Heart right ventricle (tissue), 16 donors: ENCODE data around the gene KIF21B. TPM values are rescaled to one million over a fixed set of nuclear protein-coding genes. Genes with fewer than 3 reads are reported as not detected.
"Not testable (repeated sequence)": the region's sequence is repeated elsewhere in the genome, so short reads cannot be mapped to it uniquely, and the experiment has no call there.

Source experiments
- ATAC-seq, 8 donors: fragments of 200-7000 bp; cut with Tn5 transposase; one replicate each; pipeline ENCODE4 v1.9.1; 2020; ENCODE audit warnings: mild to moderate bottlenecking in 8 of 8, moderate library complexity in 8 of 8, moderate number of reproducible peaks in 1 of 8
- DNase-seq, 2 donors: peaks; one replicate each; pipeline ENCODE4 v3.0.0-alpha.2; 2020
- H3K27ac ChIP-seq, 10 donors: fragments of 200-600 bp; sonication (generic) in 2 of 10; one replicate each; pipeline versions ENCODE4 v1.5.0 to v1.8.0; 2020 to 2022; ENCODE audit warnings: mild to moderate bottlenecking in 3 of 10
- H3K27me3 ChIP-seq, 7 donors: fragments of 200-600 bp; one replicate each; pipeline ENCODE4 v1.8.0; 2021 to 2022; ENCODE audit warnings: mild to moderate bottlenecking in 2 of 7
- H3K36me3 ChIP-seq, 9 donors: fragments of 200-600 bp; sonication (generic) in 1 of 9; one replicate each; pipeline versions ENCODE4 v1.5.0 to v1.8.0; 2020 to 2022; ENCODE audit warnings: mild to moderate bottlenecking in 2 of 9
- H3K4me1 ChIP-seq, 9 donors: fragments of 200-600 bp; sonication (generic) in 1 of 9; one replicate each; pipeline versions ENCODE4 v1.5.0 to v1.8.0; 2020 to 2022; ENCODE audit warnings: mild to moderate bottlenecking in 4 of 9
- H3K4me3 ChIP-seq, 10 donors: fragments of 200-600 bp; sonication (generic) in 2 of 10; one replicate each; pipeline versions ENCODE4 v1.5.0 to v1.8.0; 2020 to 2022; ENCODE audit warnings: mild to moderate bottlenecking in 7 of 10, moderate library complexity in 2 of 10
- H3K9me3 ChIP-seq, 11 donors: fragments of 200-600 bp in 10 of 11; sonication (generic) in 2 of 11; one replicate each; pipeline versions ENCODE4 v1.5.0 to v1.8.0; 2013 to 2022; ENCODE audit warnings: mild to moderate bottlenecking in 2 of 11, control low read depth in 1 of 11, moderate library complexity in 1 of 11
- WGBS, 2 donors: extraction: QIAGEN DNeasy Blood & Tissue Kit; methylation state at CpG; one replicate each; pipeline ENCODE4 v1.1.7; 2013; ENCODE audit warnings: inconsistent platforms in 1 of 2; 5-methylcytosine and 5-hydroxymethylcytosine counted together
- intact Hi-C, 10 donors: fragments of 100-400 bp; cut with DNase I; formaldehyde crosslinking; loops; one replicate each; pipeline versions ENCODE4 v1.11.1 to v1.14.2; 2022
- polyA plus RNA-seq, 2 donors: library from polyadenylated mRNA; stranded (reverse); fragments of 200-250 nt; gene quantifications; one replicate each; pipeline ENCODE4 v1.2.3, GENCODE V29; 2013
- total RNA-seq, 10 donors: library from RNA; stranded (reverse); fragmentation: NEBNext Ultra II Directional in 3 of 10; extraction: Animal tissue kit (Norgen Biotek cat#: 25700) in 3 of 10; gene quantifications; one replicate each; pipeline versions ENCODE4 v1.2.1 to v1.2.4, GENCODE V29; 2021 to 2023
- TF ChIP-seq, protein P1 (sequence below), 9 donors: fragments of 200-600 bp; sonication (generic) in 2 of 9; IDR thresholded peaks; one replicate each; pipeline versions ENCODE4 v1.5.0 to v1.8.0; 2021 to 2022; ENCODE audit warnings: antibody characterized with exemption in 9 of 9, mild to moderate bottlenecking in 5 of 9, moderate library complexity in 1 of 9
- donor health status: Arrhythmogenic right ventricular cardiomyopathy.
- donor health status: ischemic (EF 13 %, LVEDD 7.1; RV severe dilation, severe dysfunction).
- donor health status: healthy with polysubstance abuse.
- donor health status: DM: no; HTN: yes; CAD: no.
- donor health status: DM: no; HTN: no; CAD: no.
- donor health status: ischemic (EF 25% LVEDD 6.9; RV normal size, moderate dysfunction).
- donor health status: ischemic (EF 25% LVEDD 5.7; RV mildly dilated, moderate dysfunction).
- donor health status: healthy.
- donor health status: DM: yes; HTN: yes; CAD: no.
- donor health status: Ischemic cardiomyopathy.
- donor health status: ischemic (EF 35%, LVEDD 5.7; RV mildly dilated, moderate dysfunction).
- donor health status: nonischemic (EF 11% LVEDD 7.7; RV severe dilation, severe dysfunction).
- donor health status: DM: yes; HTN: yes; CAD: no.
- donor health status: PGD.
- donor health status: ischemic (EF 29% LVEDD 5.4; RV normal size, mild dysfunction).
- donor health status: nonischemic (EF 23%, LVEDD 6.1; RV moderate dilation, normal function).

The KIF21B gene
- total and polyA plus RNA-seq, 12 donors: 0.10 to 2.6 (median 0.41) TPM

DNA sequence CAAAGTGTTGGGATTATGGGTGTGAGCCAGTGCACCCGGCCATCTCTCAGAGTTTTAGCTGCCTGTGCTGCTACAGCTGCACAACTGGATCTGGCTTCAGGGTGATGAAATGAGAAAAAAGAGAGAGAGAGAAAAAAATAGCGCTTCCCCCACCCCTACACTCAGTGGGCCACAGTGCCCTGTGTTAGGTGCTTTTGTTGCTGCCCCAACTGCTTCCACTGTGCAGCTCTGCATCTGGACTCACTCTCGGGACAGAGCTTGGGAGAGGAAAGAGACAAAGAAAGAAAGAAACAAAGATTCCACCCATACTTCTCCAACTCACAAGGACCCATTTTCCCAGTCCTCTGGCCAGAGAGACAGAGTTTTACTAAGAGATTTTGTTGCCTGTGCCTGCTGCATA lies 78.4 kb downstream of the KIF21B start:
- no peaks in the 10 kb centered on the region for H3K4me1 ChIP-seq
- H3K36me3 ChIP-seq: no peaks in the 10 kb centered on the region
- no peak overlapping the region for H3K27ac ChIP-seq
- TF ChIP-seq, protein P1, sequence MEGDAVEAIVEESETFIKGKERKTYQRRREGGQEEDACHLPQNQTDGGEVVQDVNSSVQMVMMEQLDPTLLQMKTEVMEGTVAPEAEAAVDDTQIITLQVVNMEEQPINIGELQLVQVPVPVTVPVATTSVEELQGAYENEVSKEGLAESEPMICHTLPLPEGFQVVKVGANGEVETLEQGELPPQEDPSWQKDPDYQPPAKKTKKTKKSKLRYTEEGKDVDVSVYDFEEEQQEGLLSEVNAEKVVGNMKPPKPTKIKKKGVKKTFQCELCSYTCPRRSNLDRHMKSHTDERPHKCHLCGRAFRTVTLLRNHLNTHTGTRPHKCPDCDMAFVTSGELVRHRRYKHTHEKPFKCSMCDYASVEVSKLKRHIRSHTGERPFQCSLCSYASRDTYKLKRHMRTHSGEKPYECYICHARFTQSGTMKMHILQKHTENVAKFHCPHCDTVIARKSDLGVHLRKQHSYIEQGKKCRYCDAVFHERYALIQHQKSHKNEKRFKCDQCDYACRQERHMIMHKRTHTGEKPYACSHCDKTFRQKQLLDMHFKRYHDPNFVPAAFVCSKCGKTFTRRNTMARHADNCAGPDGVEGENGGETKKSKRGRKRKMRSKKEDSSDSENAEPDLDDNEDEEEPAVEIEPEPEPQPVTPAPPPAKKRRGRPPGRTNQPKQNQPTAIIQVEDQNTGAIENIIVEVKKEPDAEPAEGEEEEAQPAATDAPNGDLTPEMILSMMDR (IDR thresholded peaks at IDR 0.05): no peak
- 50 to 68% methylated on average over 3 of the region's 3 CpGs for WGBS, 2 donors
- no peak overlapping the region for H3K4me3 ChIP-seq
- peaks cover 0 to 30% (median 7%) of the 10 kb centered on the region in 11 donors for H3K9me3 ChIP-seq
- ATAC-seq: peak in 1 of 8 donors; percentile 34
- peaks cover 0 to 4% (median 0%) of the 10 kb centered on the region in 7 donors for H3K27me3 ChIP-seq
- intact Hi-C loops: no loop called here
- no peak for DNase-seq

DNA sequence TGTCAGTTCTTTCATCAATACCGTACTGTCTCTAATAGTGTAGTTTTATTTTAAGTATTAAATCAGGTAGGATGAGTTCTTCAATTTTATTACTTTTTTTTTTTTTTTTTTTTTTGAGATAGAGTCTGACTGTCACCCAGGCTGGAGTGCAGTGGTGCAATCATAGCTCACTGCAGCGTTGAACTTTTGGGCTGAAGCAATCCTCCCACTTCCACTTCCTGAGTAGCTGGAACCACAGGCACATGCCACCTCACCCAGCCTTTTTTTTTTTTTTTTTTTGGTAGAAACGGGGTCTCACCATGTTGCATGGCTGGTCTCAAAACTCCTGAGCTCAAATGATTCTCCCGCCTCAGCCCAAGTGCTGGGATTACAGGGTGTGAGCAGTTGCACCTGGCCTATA lies 84.6 kb downstream of the KIF21B start:
- Histone ChIP-seq H3K36me3 (no peaks in the 10 kb centered on the region), H3K27ac (no peak overlapping the region), H3K27me3 (peaks cover 0 to 8% (median 0%) of the 10 kb centered on the region in 7 donors), H3K4me3 (no peak overlapping the region), H3K9me3 (peaks cover 0 to 19% (median 0%) of the 10 kb centered on the region in 11 donors), H3K4me1 (no peaks in the 10 kb centered on the region)
- ATAC-seq (no peak), DNase-seq (no peak)
- intact Hi-C loops: no loop called here
- TF ChIP-seq, protein P1 (IDR thresholded peaks at IDR 0.05): no peak
- WGBS, 2 donors: 53 to 66% methylated on average over 4 of the region's 4 CpGs

DNA sequence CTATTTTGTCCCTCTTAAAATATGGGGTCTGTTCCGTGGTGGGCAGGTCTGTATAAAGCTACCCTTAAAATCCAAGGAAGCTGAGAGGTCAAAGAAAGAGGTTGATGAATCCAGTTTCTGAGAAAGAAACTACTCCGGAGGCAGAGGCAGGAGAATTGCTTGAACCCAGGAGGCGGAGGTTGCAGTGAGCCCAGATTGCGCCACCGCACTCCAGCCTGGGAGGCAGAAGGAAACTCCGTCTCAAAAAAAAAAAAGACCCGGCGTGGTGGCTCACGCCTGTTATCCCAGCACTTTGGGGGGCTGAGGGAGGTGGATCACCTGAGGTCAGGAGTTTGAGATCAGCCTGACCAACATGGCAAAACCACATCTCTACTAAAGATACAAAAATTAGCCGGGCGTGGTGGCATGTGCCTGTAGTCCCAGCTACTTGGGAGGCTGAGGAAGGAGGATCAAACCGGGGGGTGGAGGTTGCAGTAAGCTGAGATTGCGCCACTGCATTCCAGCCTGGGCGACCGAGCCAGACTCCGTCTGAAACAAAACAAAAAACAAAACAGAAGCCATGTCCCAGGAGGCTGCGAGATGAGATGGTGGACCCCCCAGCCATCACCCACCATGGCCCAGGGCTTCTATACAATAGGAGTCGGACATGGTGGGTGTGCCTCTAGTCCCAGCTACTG lies 88.1 kb downstream of the KIF21B start:
- WGBS, 2 donors: 94 to 95% methylated on average over 18 of the region's 18 CpGs
- peaks cover 0 to 16% (median 0%) of the 10 kb centered on the region in 11 donors for H3K9me3 ChIP-seq
- ATAC-seq, H3K4me1 ChIP-seq, H3K4me3 ChIP-seq, H3K27ac ChIP-seq, intact Hi-C loops, DNase-seq, H3K36me3 ChIP-seq, H3K27me3 ChIP-seq: not testable (repeated sequence)

DNA sequence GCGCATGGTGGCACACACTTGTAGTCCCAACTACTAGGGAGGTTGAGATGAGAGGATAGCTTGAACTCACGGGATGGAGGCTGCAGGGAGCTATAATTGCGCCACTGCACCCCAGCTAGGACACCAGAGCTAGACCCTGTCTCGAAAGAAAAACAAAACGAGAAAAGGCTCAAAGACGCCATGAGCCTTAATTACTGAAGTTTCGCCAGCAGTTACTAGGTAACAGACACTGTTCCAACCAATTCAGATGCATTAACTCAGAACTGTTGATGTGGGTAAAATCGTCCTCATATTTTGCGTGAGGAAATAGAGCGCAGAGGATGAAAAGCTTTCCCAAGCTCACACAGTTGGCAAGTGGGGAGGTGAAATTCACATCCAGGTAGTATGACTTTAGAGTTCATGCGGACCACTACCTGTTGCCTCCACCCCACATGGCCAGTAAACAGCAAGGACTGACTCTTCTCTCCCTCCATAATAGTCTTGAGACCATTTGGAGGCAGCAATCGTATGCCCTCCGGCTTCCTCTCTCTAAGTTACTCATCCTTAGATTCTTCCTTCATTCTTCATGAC lies 88.8 kb downstream of the KIF21B start:
- WGBS, 2 donors: 92 to 95% methylated on average over 13 of the region's 13 CpGs
- no peaks in the 10 kb centered on the region for H3K4me1 ChIP-seq
- no peaks in the 10 kb centered on the region for H3K36me3 ChIP-seq
- TF ChIP-seq, protein P1 (IDR thresholded peaks at IDR 0.05): no peak
- intact Hi-C loops: no loop called here
- H3K9me3 ChIP-seq: peaks cover 0 to 9% (median 0%) of the 10 kb centered on the region in 11 donors
- no peak for ATAC-seq
- H3K27ac ChIP-seq: no peak overlapping the region
- H3K27me3 ChIP-seq: peaks cover 0 to 4% (median 0%) of the 10 kb centered on the region in 7 donors
- no peak overlapping the region for H3K4me3 ChIP-seq
- no peak for DNase-seq

DNA sequence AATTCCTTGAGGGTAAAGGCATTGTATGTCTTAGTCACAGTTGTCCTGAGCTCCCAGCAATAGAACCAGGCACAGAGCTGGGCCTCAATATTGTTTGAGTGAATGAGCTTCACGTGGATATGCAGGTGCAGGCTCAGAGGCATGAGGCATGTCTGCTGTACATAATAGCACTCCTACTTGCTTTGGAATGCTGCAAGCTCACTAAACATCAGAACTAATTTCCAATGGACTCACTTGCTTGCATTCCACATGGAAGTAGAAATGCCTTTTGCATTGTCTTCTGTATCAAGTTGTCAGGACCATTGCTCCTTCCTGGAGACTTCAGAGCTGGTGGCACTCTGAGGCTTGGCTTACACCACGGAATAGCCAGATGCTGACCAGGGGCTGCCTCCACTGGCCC lies 91.7 kb downstream of the KIF21B start:
- no peak overlapping the region for H3K27ac ChIP-seq
- TF ChIP-seq, protein P1 (IDR thresholded peaks at IDR 0.05): no peak
- H3K4me1 ChIP-seq: no peaks in the 10 kb centered on the region
- DNase-seq (no peak), ATAC-seq (no peak)
- H3K4me3 ChIP-seq: no peak overlapping the region
- H3K9me3 ChIP-seq: peaks cover 0 to 7% (median 0%) of the 10 kb centered on the region in 11 donors
- no peaks in the 10 kb centered on the region for H3K36me3 ChIP-seq
- peaks cover 0 to 4% (median 0%) of the 10 kb centered on the region in 7 donors for H3K27me3 ChIP-seq
- WGBS, 2 donors: 77 to 85% methylated on average over 2 of the region's 2 CpGs
- intact Hi-C loops: no loop called here

DNA sequence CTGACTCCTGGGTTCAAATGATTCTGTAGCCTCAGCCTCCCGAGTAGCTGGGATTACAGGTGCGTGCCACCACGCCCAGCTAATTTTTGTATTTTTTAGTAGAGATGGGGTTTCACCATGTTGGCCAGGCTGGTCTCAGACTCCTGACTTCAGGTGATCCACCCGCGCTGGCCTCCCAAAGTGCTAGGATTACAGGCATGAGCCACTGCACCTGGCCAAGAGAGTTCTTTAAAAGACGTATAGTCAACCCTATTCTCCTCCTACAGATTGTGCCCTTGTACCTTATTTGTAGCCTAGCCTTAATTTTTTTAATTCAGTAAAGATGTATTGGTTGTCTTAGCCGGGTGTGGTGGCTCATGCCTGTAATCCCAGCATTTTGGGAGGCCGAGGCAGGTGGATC lies 93.2 kb downstream of the KIF21B start:
- H3K36me3 ChIP-seq, ATAC-seq, H3K27ac ChIP-seq, intact Hi-C loops, H3K4me1 ChIP-seq, H3K27me3 ChIP-seq, H3K9me3 ChIP-seq, DNase-seq, H3K4me3 ChIP-seq: not testable (repeated sequence)
- WGBS, 2 donors: 84 to 91% methylated on average over 8 of the region's 8 CpGs
